A549 (cell line): Measurements from ENCODE around the gene PRAMEF26. TPM values are rescaled to one million over a fixed set of nuclear protein-coding genes. Genes with fewer than 3 reads are reported as not detected.
"Not testable (repeated sequence)": the region's sequence is repeated elsewhere in the genome, so short reads cannot be mapped to it uniquely, and the experiment has no call there.

Experiments
- ATAC-seq, 2 experiments: fragments of 200-7000 bp in 1 of 2; fragments of >200 bp in 1 of 2; cut with Nextera tagmentation in 1 of 2; cut with Tn5 transposase in 1 of 2; 3 replicates each; pipeline versions ENCODE4 v1.8.0 to v1.9.1; 2018 to 2020; ENCODE audit warnings: mild to moderate bottlenecking in 1 of 2, moderate library complexity in 1 of 2
- CTCF ChIA-PET: fragments of 300-600 bp; sonication (Branson Sonifier 250); formaldehyde crosslinking; extraction: SDS; loops from one replicate; lab custom pipeline; 2021; ENCODE audit warnings: antibody characterized with exemption, inconsistent platforms; lab: Yijun Ruan, JAX
- POLR2A ChIA-PET: fragments of 350-600 bp; formaldehyde crosslinking; extraction: SDS; loops from one replicate; lab custom pipeline; 2021; ENCODE audit warnings: antibody characterized with exemption, inconsistent platforms; lab: Yijun Ruan, JAX
- DNase-seq, 2 experiments: peaks; one replicate each; pipeline versions ENCODE4 v3.0.0 to v3.0.0-alpha.2; 2011 to 2016; ENCODE audit warnings: low read depth in 1 of 2, low spot score in 1 of 2
- FAIRE-seq: peaks from 2 replicates; lab custom pipeline; 2011; peaks lifted over from hg19 to GRCh38; lab: Jason Lieb, UNC
- H3K27ac ChIP-seq, 2 experiments: fragments of >200 bp; sonication (Bioruptor Twin); formaldehyde crosslinking; 3 replicates each; pipeline ENCODE4 v1.5.1; 2016 to 2017
- H3K4me1 ChIP-seq: fragments of >200 bp; sonication (Bioruptor Twin); formaldehyde crosslinking; 3 replicates; pipeline ENCODE4 v1.6.1; 2016
- H3K4me2 ChIP-seq: fragments of >200 bp; sonication (Bioruptor Twin); formaldehyde crosslinking; 3 replicates; pipeline ENCODE4 v1.6.1; 2016
- H3K4me3 ChIP-seq: fragments of >200 bp; sonication (Bioruptor Twin); formaldehyde crosslinking; 3 replicates; pipeline ENCODE4 v1.5.1; 2016
- H3K9me3 ChIP-seq: fragments of >200 bp; sonication (Bioruptor Twin); formaldehyde crosslinking; 3 replicates; pipeline ENCODE4 v1.6.1; 2016
- WGBS: methylation state at CpG from one replicate; pipeline ENCODE4 v1.1.6; 2017; ENCODE audit errors: missing lambda C conversion rate; 5-methylcytosine and 5-hydroxymethylcytosine counted together
- polyA minus RNA-seq: library from RNA; depleted of rRNA, polyadenylated mRNA; stranded (reverse); fragments of >200 nt; gene quantifications from 2 replicates; pipeline ENCODE4 v1.2.3, GENCODE V29; 2011; rRNA and poly(A)+ RNA removed
- polyA plus RNA-seq, 4 experiments: library from polyadenylated mRNA; depleted of rRNA in 3 of 4; stranded (reverse); fragments of >200 nt; fragmentation: RNase III in 1 of 4; extraction: RNeasy Plus Mini Kit Qiagen cat#74134 plus additional on column Dnase treatment in 1 of 4; gene quantifications; 2 replicates in 3 of 4; 3 replicates in 1 of 4; pipeline ENCODE4 v1.2.3, GENCODE V29; 2011 to 2017

Gene PRAMEF26
- not detected in 2 replicates for polyA plus RNA-seq (2011; rRNA removed)
- not detected in 2 replicates for polyA plus RNA-seq (2012; cell fraction: cytosol; rRNA removed)
- polyA plus RNA-seq (2012; cell fraction: nucleus; rRNA removed): not detected in 2 replicates
- not detected in 3 replicates for polyA plus RNA-seq (2017; fragmentation: RNase III; extraction: RNeasy Plus Mini Kit Qiagen cat#74134 plus additional on column Dnase treatment)
- polyA minus RNA-seq: not detected in 2 replicates

- H3K4me1 ChIP-seq, H3K4me3 ChIP-seq, DNase-seq, H3K27ac ChIP-seq, H3K4me2 ChIP-seq, CTCF ChIA-PET, ATAC-seq, FAIRE-seq, H3K9me3 ChIP-seq, POLR2A ChIA-PET: not testable (repeated sequence)
- 0% methylated on average over 1 of the region's 5 CpGs for WGBS
Observed at GRCh38 chr1:13155909-13156308, at the start of gene PRAMEF26. TSS of gene PRAMEF26 (minus strand) at chr1:13156009. CDS start at chr1:13153095, 2,914 bp downstream.

- POLR2A ChIA-PET, H3K4me1 ChIP-seq, DNase-seq, H3K4me2 ChIP-seq, FAIRE-seq, H3K27ac ChIP-seq, ATAC-seq, CTCF ChIA-PET, H3K9me3 ChIP-seq, H3K4me3 ChIP-seq: not testable (repeated sequence)
- WGBS: 0% methylated on average over 4 of the region's 5 CpGs
Observed at GRCh38 chr1:13201309-13201708, 45.5 kb upstream of the PRAMEF26 start, which contains the start of gene PRAMEF13. TSS of gene PRAMEF13 (minus strand) at chr1:13201409. CDS start at chr1:13199589, 1,820 bp downstream.

GRCh38 chr1:13171548-13171947 is 15.7 kb upstream of the PRAMEF26 start, which contains the start of gene PRAMEF9:
TSS of gene PRAMEF9 (plus strand) at chr1:13171848. CDS start at chr1:13175281, 3,433 bp downstream.
- H3K4me3 ChIP-seq, ATAC-seq, H3K4me2 ChIP-seq, H3K9me3 ChIP-seq, DNase-seq, FAIRE-seq, H3K27ac ChIP-seq, H3K4me1 ChIP-seq, CTCF ChIA-PET, POLR2A ChIA-PET: not testable (repeated sequence)
- 2% methylated on average over 2 of the region's 2 CpGs for WGBS

- CTCF ChIA-PET, H3K4me2 ChIP-seq, H3K4me3 ChIP-seq, ATAC-seq, H3K4me1 ChIP-seq, POLR2A ChIA-PET, FAIRE-seq, DNase-seq, H3K27ac ChIP-seq, H3K9me3 ChIP-seq: not testable (repeated sequence)
- WGBS: no CpG with 5 or more reads among the region's 8 CpGs
Observed at GRCh38 chr1:13165531-13165930, 9.7 kb upstream of the PRAMEF26 start, which contains the start of gene HNRNPCL4. TSS of gene HNRNPCL4 (minus strand) at chr1:13165631. CDS start at chr1:13165467, 164 bp downstream.

GRCh38 chr1:13116754-13117153 is 39.1 kb downstream of the PRAMEF26 start, which contains the start of gene HNRNPCL2:
TSS of gene HNRNPCL2 (minus strand) at chr1:13116854. CDS start at chr1:13116400, 454 bp downstream.
- 17% methylated on average over 6 of the region's 6 CpGs for WGBS
- ATAC-seq, H3K4me3 ChIP-seq, CTCF ChIA-PET, H3K4me1 ChIP-seq, H3K9me3 ChIP-seq, FAIRE-seq, DNase-seq, H3K27ac ChIP-seq, POLR2A ChIA-PET, H3K4me2 ChIP-seq: not testable (repeated sequence)

Other genes starting within 250 kb of the PRAMEF26 start
- not detected in 2 replicates for gene PRAMEF7, start 239.4 kb downstream of the PRAMEF26 start, polyA plus RNA-seq (2011; rRNA removed)
- gene PRAMEF7, start 239.4 kb downstream of the PRAMEF26 start, polyA plus RNA-seq (2017; fragmentation: RNase III; extraction: RNeasy Plus Mini Kit Qiagen cat#74134 plus additional on column Dnase treatment): not detected in 3 replicates
- gene PRAMEF6, start 208.4 kb downstream of the PRAMEF26 start, polyA plus RNA-seq (2011; rRNA removed): not detected in 2 replicates
- gene PRAMEF6, start 208.4 kb downstream of the PRAMEF26 start, polyA plus RNA-seq (2017; fragmentation: RNase III; extraction: RNeasy Plus Mini Kit Qiagen cat#74134 plus additional on column Dnase treatment): not detected in 3 replicates
- gene PRAMEF27, start 99.4 kb downstream of the PRAMEF26 start, polyA plus RNA-seq (2011; rRNA removed): 0.05 TPM in 1 of 2 replicates, not detected in the other
- gene PRAMEF27, start 99.4 kb downstream of the PRAMEF26 start, polyA plus RNA-seq (2017; fragmentation: RNase III; extraction: RNeasy Plus Mini Kit Qiagen cat#74134 plus additional on column Dnase treatment): not detected in 3 replicates
- not detected in 2 replicates for gene HNRNPCL3, start 95.2 kb downstream of the PRAMEF26 start, polyA plus RNA-seq (2011; rRNA removed)
- gene HNRNPCL3, start 95.2 kb downstream of the PRAMEF26 start, polyA plus RNA-seq (2017; fragmentation: RNase III; extraction: RNeasy Plus Mini Kit Qiagen cat#74134 plus additional on column Dnase treatment): not detected in 3 replicates
- not detected in 2 replicates for gene PRAMEF25, start 85.2 kb downstream of the PRAMEF26 start, polyA plus RNA-seq (2011; rRNA removed)
- not detected in 3 replicates for gene PRAMEF25, start 85.2 kb downstream of the PRAMEF26 start, polyA plus RNA-seq (2017; fragmentation: RNase III; extraction: RNeasy Plus Mini Kit Qiagen cat#74134 plus additional on column Dnase treatment)
- gene HNRNPCL2, start 39.2 kb downstream of the PRAMEF26 start, polyA plus RNA-seq (2011; rRNA removed): not detected in 2 replicates
- not detected in 3 replicates for gene HNRNPCL2, start 39.2 kb downstream of the PRAMEF26 start, polyA plus RNA-seq (2017; fragmentation: RNase III; extraction: RNeasy Plus Mini Kit Qiagen cat#74134 plus additional on column Dnase treatment)
- gene HNRNPCL4, start 9.6 kb upstream of the PRAMEF26 start, polyA plus RNA-seq (2011; rRNA removed): not detected in 2 replicates
- gene HNRNPCL4, start 9.6 kb upstream of the PRAMEF26 start, polyA plus RNA-seq (2017; fragmentation: RNase III; extraction: RNeasy Plus Mini Kit Qiagen cat#74134 plus additional on column Dnase treatment): not detected in 3 replicates
- gene PRAMEF9, start 15.8 kb upstream of the PRAMEF26 start, polyA plus RNA-seq (2011; rRNA removed): not detected in 2 replicates
- gene PRAMEF9, start 15.8 kb upstream of the PRAMEF26 start, polyA plus RNA-seq (2017; fragmentation: RNase III; extraction: RNeasy Plus Mini Kit Qiagen cat#74134 plus additional on column Dnase treatment): not detected in 3 replicates
- gene PRAMEF13, start 45.4 kb upstream of the PRAMEF26 start, polyA plus RNA-seq (2011; rRNA removed): not detected in 2 replicates
- not detected in 3 replicates for gene PRAMEF13, start 45.4 kb upstream of the PRAMEF26 start, polyA plus RNA-seq (2017; fragmentation: RNase III; extraction: RNeasy Plus Mini Kit Qiagen cat#74134 plus additional on column Dnase treatment)
- not detected in 2 replicates for gene PRAMEF18, start 70.1 kb upstream of the PRAMEF26 start, polyA plus RNA-seq (2011; rRNA removed)
- not detected in 3 replicates for gene PRAMEF18, start 70.1 kb upstream of the PRAMEF26 start, polyA plus RNA-seq (2017; fragmentation: RNase III; extraction: RNeasy Plus Mini Kit Qiagen cat#74134 plus additional on column Dnase treatment)
- gene PRAMEF5, start 98.2 kb upstream of the PRAMEF26 start, polyA plus RNA-seq (2011; rRNA removed): not detected in 2 replicates
- gene PRAMEF5, start 98.2 kb upstream of the PRAMEF26 start, polyA plus RNA-seq (2017; fragmentation: RNase III; extraction: RNeasy Plus Mini Kit Qiagen cat#74134 plus additional on column Dnase treatment): not detected in 3 replicates
- not detected in 2 replicates for gene PRAMEF8, start 129.1 kb upstream of the PRAMEF26 start, polyA plus RNA-seq (2011; rRNA removed)
- not detected in 3 replicates for gene PRAMEF8, start 129.1 kb upstream of the PRAMEF26 start, polyA plus RNA-seq (2017; fragmentation: RNase III; extraction: RNeasy Plus Mini Kit Qiagen cat#74134 plus additional on column Dnase treatment)
- gene PRAMEF33, start 147.5 kb upstream of the PRAMEF26 start, polyA plus RNA-seq (2011; rRNA removed): not detected in 2 replicates
- gene PRAMEF33, start 147.5 kb upstream of the PRAMEF26 start, polyA plus RNA-seq (2017; fragmentation: RNase III; extraction: RNeasy Plus Mini Kit Qiagen cat#74134 plus additional on column Dnase treatment): not detected in 3 replicates
- not detected in 2 replicates for gene PRAMEF15, start 159.6 kb upstream of the PRAMEF26 start, polyA plus RNA-seq (2011; rRNA removed)
- gene PRAMEF15, start 159.6 kb upstream of the PRAMEF26 start, polyA plus RNA-seq (2017; fragmentation: RNase III; extraction: RNeasy Plus Mini Kit Qiagen cat#74134 plus additional on column Dnase treatment): not detected in 3 replicates
- not detected in 2 replicates for gene PRAMEF14, start 191.1 kb upstream of the PRAMEF26 start, polyA plus RNA-seq (2011; rRNA removed)
- not detected in 3 replicates for gene PRAMEF14, start 191.1 kb upstream of the PRAMEF26 start, polyA plus RNA-seq (2017; fragmentation: RNase III; extraction: RNeasy Plus Mini Kit Qiagen cat#74134 plus additional on column Dnase treatment)
- gene PRAMEF19, start 215.9 kb upstream of the PRAMEF26 start, polyA plus RNA-seq (2011; rRNA removed): not detected in 2 replicates
- not detected in 3 replicates for gene PRAMEF19, start 215.9 kb upstream of the PRAMEF26 start, polyA plus RNA-seq (2017; fragmentation: RNase III; extraction: RNeasy Plus Mini Kit Qiagen cat#74134 plus additional on column Dnase treatment)
- not detected in 2 replicates for gene PRAMEF17, start 233.6 kb upstream of the PRAMEF26 start, polyA plus RNA-seq (2011; rRNA removed)
- gene PRAMEF17, start 233.6 kb upstream of the PRAMEF26 start, polyA plus RNA-seq (2017; fragmentation: RNase III; extraction: RNeasy Plus Mini Kit Qiagen cat#74134 plus additional on column Dnase treatment): not detected in 3 replicates